NCI-H2107 treated with DMSO at 0.1 percent for 48 hours (cell line): ENCODE results near the gene ZNF365.
"Not testable (repeated sequence)": the region's sequence is repeated elsewhere in the genome, so short reads cannot be mapped to it uniquely, and the experiment has no call there.

Source experiments
- DNase-seq: peaks from one replicate; lab custom pipeline; 2025; ENCODE audit not compliant: unreplicated experiment; lab: John Stamatoyannopoulos, UW

Gene ZNF365

GRCh38 chr10:62373995-62374861 is at the start of gene ZNF365:
ZNF365 (plus strand) TSS chr10:62374369; CDS start chr10:62376194, 1,825 bp downstream.
- no peak for DNase-seq

GRCh38 chr10:62326176-62326575 is 48.0 kb upstream of the ZNF365 start:
- DNase-seq = no peak

- DNase-seq = no peak
Measured at GRCh38 chr10:62327885-62328284, 46.3 kb upstream of the ZNF365 start.

GRCh38 chr10:62330213-62330612 is 44.0 kb upstream of the ZNF365 start:
- DNase-seq = no peak

- DNase-seq = no peak
Measured at GRCh38 chr10:62332406-62332805, 41.8 kb upstream of the ZNF365 start.

- DNase-seq = no peak
Measured at GRCh38 chr10:62333135-62333889, 40.9 kb upstream of the ZNF365 start.

GRCh38 chr10:62333988-62334682 is 40.0 kb upstream of the ZNF365 start:
- no peak for DNase-seq

GRCh38 chr10:62335326-62335725 is 38.8 kb upstream of the ZNF365 start:
- no peak for DNase-seq

GRCh38 chr10:62336404-62336803 is 37.8 kb upstream of the ZNF365 start:
- no peak for DNase-seq

GRCh38 chr10:62341419-62341818 is 32.8 kb upstream of the ZNF365 start:
- no peak for DNase-seq

GRCh38 chr10:62343000-62343399 is 31.2 kb upstream of the ZNF365 start:
- no peak for DNase-seq

- DNase-seq = no peak
Measured at GRCh38 chr10:62348029-62348428, 26.1 kb upstream of the ZNF365 start.

GRCh38 chr10:62352356-62352970 is 21.7 kb upstream of the ZNF365 start:
- no peak for DNase-seq

- no peak for DNase-seq
Measured at GRCh38 chr10:62354916-62355315, 19.3 kb upstream of the ZNF365 start.

GRCh38 chr10:62356447-62356846 is 17.7 kb upstream of the ZNF365 start:
- DNase-seq = no peak

- not testable (repeated sequence) for DNase-seq
Measured at GRCh38 chr10:62358151-62358550, 16.0 kb upstream of the ZNF365 start.

- no peak for DNase-seq
Measured at GRCh38 chr10:62373639-62373994, 552 bp upstream of the ZNF365 start.

GRCh38 chr10:62374862-62375710 is 917 bp downstream of the ZNF365 start:
- no peak for DNase-seq

- DNase-seq = no peak
Measured at GRCh38 chr10:62376071-62377025, 2.2 kb downstream of the ZNF365 start.
